ENCODE results near the gene KLHL34. TPM values are rescaled to one million over a fixed set of nuclear protein-coding genes. Genes with fewer than 3 reads are reported as not detected.
A peak's percentile ranks its signal among the peaks of the same experiment; 100 is the strongest.

The KLHL34 gene
- total and polyA plus RNA-seq, 4 donors: 0.11 to 0.67 (median 0.42) TPM

- H3K4me1 ChIP-seq (ENCODE audit: control insufficient read depth, insufficient read depth, low read length): peaks cover 18% of the 10 kb centered on the region
- H3K27ac ChIP-seq (ENCODE audit: low read depth, low read length): no peak overlapping the region
- H3K4me3 ChIP-seq (ENCODE audit: low read depth, low read length): no peak overlapping the region
- WGBS (ENCODE audit: insufficient coverage): 63% methylated on average over 57 of the region's 57 CpGs
- peaks cover 20% of the 10 kb centered on the region for H3K27me3 ChIP-seq (ENCODE audit: control insufficient read depth, insufficient read depth, low read length)
- no peaks in the 10 kb centered on the region for H3K9me3 ChIP-seq (ENCODE audit: control insufficient read depth, insufficient read depth, low read length)
- peaks cover 19% of the 10 kb centered on the region for H3K36me3 ChIP-seq (ENCODE audit: control insufficient read depth, insufficient read depth, low read length)
- no peak for DNase-seq (ENCODE audit: low read depth in 4 of 6, low spot score in 6 of 6)
These were observed 595 bp downstream of the KLHL34 start for GRCh38 chrX:21657318-21658151.

GRCh38 chrX:21656587-21657317 is 1.4 kb downstream of the KLHL34 start:
- Histone ChIP-seq H3K27ac (ENCODE audit: low read depth, low read length) (no peak overlapping the region), H3K4me1 (ENCODE audit: control insufficient read depth, insufficient read depth, low read length) (peaks cover 18% of the 10 kb centered on the region), H3K9me3 (ENCODE audit: control insufficient read depth, insufficient read depth, low read length) (no peaks in the 10 kb centered on the region), H3K36me3 (ENCODE audit: control insufficient read depth, insufficient read depth, low read length) (peaks cover 19% of the 10 kb centered on the region), H3K27me3 (ENCODE audit: control insufficient read depth, insufficient read depth, low read length) (peaks cover 20% of the 10 kb centered on the region), H3K4me3 (ENCODE audit: low read depth, low read length) (no peak overlapping the region)
- no peak for DNase-seq (ENCODE audit: low read depth in 4 of 6, low spot score in 6 of 6)
- 62% methylated on average over 59 of the region's 61 CpGs for WGBS (ENCODE audit: insufficient coverage)

- Histone ChIP-seq H3K27me3 (ENCODE audit: control insufficient read depth, insufficient read depth, low read length) (peaks cover 20% of the 10 kb centered on the region), H3K36me3 (ENCODE audit: control insufficient read depth, insufficient read depth, low read length) (peaks cover 19% of the 10 kb centered on the region), H3K4me1 (ENCODE audit: control insufficient read depth, insufficient read depth, low read length) (peaks cover 18% of the 10 kb centered on the region), H3K9me3 (ENCODE audit: control insufficient read depth, insufficient read depth, low read length) (no peaks in the 10 kb centered on the region), H3K4me3 (ENCODE audit: low read depth, low read length) (no peak overlapping the region), H3K27ac (ENCODE audit: low read depth, low read length) (no peak overlapping the region)
- no peak for DNase-seq (ENCODE audit: low read depth in 4 of 6, low spot score in 6 of 6)
- WGBS (ENCODE audit: insufficient coverage): 41% methylated on average over 74 of the region's 76 CpGs
These were observed 2.1 kb downstream of the KLHL34 start for GRCh38 chrX:21655901-21656586.

DNA sequence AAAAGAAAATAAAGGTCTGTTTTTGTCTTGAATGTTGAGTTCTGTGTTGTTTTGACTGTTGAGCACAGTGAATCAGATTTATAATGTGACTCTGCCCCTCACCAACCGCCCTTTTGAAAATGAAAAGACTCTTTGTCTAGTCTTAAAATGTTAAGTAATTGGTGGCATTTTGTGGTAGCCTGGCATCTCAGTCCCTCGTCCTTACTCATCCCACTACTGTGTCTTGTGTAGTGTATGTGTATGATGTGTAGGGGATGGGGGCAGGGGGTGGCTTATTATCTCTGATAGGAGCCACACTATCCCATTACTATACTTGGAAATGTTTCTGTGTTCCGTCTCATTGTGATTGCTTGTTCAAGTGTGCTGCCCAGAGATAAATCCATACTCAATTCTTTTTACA is 12.2 kb downstream of the KLHL34 start:
- peak overlapping the region; percentile 53 for H3K27ac ChIP-seq (ENCODE audit: low read depth, low read length)
- DNase-seq (ENCODE audit: low read depth in 4 of 6, low spot score in 6 of 6): peak in 1 of 6 donors; percentile 9

DNA sequence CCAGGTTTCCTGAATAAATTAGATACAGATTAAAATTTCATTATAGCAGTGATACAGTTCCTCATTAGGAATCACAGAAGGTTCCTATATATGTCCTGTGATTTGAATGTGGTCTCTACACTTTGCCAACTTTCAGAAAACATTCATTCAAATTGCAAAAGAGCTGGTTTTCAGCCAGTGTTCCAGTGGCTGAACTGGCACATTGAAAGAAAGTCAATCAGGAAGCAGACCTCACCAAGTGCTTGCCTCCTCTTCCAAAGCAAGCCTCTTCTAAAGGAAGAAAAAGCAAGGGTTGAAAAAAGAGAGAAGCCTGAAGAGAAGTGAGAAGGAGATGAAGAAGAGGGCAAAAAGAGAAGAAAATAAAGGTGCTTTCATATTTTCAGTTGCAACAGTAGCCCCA is 12.7 kb downstream of the KLHL34 start:
- H3K27ac ChIP-seq (ENCODE audit: low read depth, low read length): peak overlapping the region; percentile 53
- H3K9me3 ChIP-seq (ENCODE audit: control insufficient read depth, insufficient read depth, low read length): no peaks in the 10 kb centered on the region
- H3K4me3 ChIP-seq (ENCODE audit: low read depth, low read length): no peak overlapping the region
- H3K27me3 ChIP-seq (ENCODE audit: control insufficient read depth, insufficient read depth, low read length): peaks cover 2% of the 10 kb centered on the region
- H3K4me1 ChIP-seq (ENCODE audit: control insufficient read depth, insufficient read depth, low read length): no peaks in the 10 kb centered on the region
- no peaks in the 10 kb centered on the region for H3K36me3 ChIP-seq (ENCODE audit: control insufficient read depth, insufficient read depth, low read length)
- peak in 2 of 6 donors; percentile 23 to 35 for DNase-seq (ENCODE audit: low read depth in 4 of 6, low spot score in 6 of 6)

More for the DNA sequence above, 12.2 kb downstream of the KLHL34 start:
- no CpG with 5 or more reads among the region's 3 CpGs for WGBS (ENCODE audit: insufficient coverage)
- H3K27me3 ChIP-seq (ENCODE audit: control insufficient read depth, insufficient read depth, low read length): peaks cover 2% of the 10 kb centered on the region
- no peak overlapping the region for H3K4me3 ChIP-seq (ENCODE audit: low read depth, low read length)
- no peaks in the 10 kb centered on the region for H3K4me1 ChIP-seq (ENCODE audit: control insufficient read depth, insufficient read depth, low read length)
- no peaks in the 10 kb centered on the region for H3K36me3 ChIP-seq (ENCODE audit: control insufficient read depth, insufficient read depth, low read length)
- H3K9me3 ChIP-seq (ENCODE audit: control insufficient read depth, insufficient read depth, low read length): no peaks in the 10 kb centered on the region

DNA sequence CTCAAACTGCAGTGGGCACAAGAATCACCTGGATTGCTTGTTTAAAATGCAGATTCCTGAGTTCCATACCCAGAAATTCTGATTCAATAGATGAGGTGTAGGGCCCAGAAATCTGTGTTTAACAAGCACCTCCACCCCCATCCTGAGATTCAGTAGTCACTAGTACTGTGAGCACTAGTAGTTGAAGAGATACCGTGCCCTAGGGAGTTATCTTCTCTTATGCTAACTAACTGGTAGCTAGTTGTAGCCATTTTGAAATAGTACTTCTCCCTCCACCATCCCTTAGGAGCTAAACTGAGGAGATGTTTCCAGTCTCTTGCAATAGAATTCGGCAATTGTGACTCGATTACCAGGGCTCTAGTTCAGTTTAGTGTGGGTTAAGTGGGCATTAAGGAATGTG is 18.4 kb downstream of the KLHL34 start:
- peaks cover 5% of the 10 kb centered on the region for H3K27me3 ChIP-seq (ENCODE audit: control insufficient read depth, insufficient read depth, low read length)
- 100% methylated on average over 1 of the region's 3 CpGs for WGBS (ENCODE audit: insufficient coverage)

DNA sequence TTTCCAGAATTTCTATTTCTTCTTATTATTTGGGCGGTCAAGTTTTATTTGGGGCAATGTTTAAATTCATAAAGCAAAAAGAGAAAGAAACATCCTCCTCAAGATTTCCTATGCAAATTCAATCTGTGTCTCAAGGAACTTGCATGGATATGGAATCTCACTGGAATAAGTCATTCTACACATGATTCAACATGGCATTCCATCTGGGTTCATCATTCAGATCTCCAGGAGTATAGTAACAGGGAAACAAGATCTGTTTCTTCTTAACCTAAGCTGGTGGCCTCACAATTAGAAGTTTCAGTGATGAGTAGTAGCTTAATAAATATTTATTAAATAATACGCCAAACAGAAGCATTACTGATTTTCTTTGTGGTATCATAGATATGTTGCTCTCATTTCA is 19.8 kb downstream of the KLHL34 start:
- no CpG with 5 or more reads among the region's 2 CpGs for WGBS (ENCODE audit: insufficient coverage)
- H3K27me3 ChIP-seq (ENCODE audit: control insufficient read depth, insufficient read depth, low read length): peaks cover 5% of the 10 kb centered on the region
- no peak overlapping the region for H3K4me3 ChIP-seq (ENCODE audit: low read depth, low read length)

More for the DNA sequence above, 18.4 kb downstream of the KLHL34 start:
- no peak overlapping the region for H3K27ac ChIP-seq (ENCODE audit: low read depth, low read length)
- no peaks in the 10 kb centered on the region for H3K9me3 ChIP-seq (ENCODE audit: control insufficient read depth, insufficient read depth, low read length)
- no peak for DNase-seq (ENCODE audit: low read depth in 4 of 6, low spot score in 6 of 6)
- no peak overlapping the region for H3K4me3 ChIP-seq (ENCODE audit: low read depth, low read length)
- H3K4me1 ChIP-seq (ENCODE audit: control insufficient read depth, insufficient read depth, low read length): no peaks in the 10 kb centered on the region
- no peaks in the 10 kb centered on the region for H3K36me3 ChIP-seq (ENCODE audit: control insufficient read depth, insufficient read depth, low read length)

GRCh38 chrX:21632027-21632426 is 26.1 kb downstream of the KLHL34 start:
- 18% methylated on average over 2 of the region's 2 CpGs for WGBS (ENCODE audit: insufficient coverage)
- H3K27ac ChIP-seq (ENCODE audit: low read depth, low read length): no peak overlapping the region

More for the DNA sequence above, 19.8 kb downstream of the KLHL34 start:
- DNase-seq (ENCODE audit: low read depth in 4 of 6, low spot score in 6 of 6): no peak
- Histone ChIP-seq H3K36me3 (ENCODE audit: control insufficient read depth, insufficient read depth, low read length) (no peaks in the 10 kb centered on the region), H3K27ac (ENCODE audit: low read depth, low read length) (no peak overlapping the region), H3K4me1 (ENCODE audit: control insufficient read depth, insufficient read depth, low read length) (no peaks in the 10 kb centered on the region), H3K9me3 (ENCODE audit: control insufficient read depth, insufficient read depth, low read length) (no peaks in the 10 kb centered on the region)

GRCh38 chrX:21623778-21624501 is 34.2 kb downstream of the KLHL34 start:
- no peaks in the 10 kb centered on the region for H3K9me3 ChIP-seq (ENCODE audit: control insufficient read depth, insufficient read depth, low read length)
- H3K4me1 ChIP-seq (ENCODE audit: control insufficient read depth, insufficient read depth, low read length): no peaks in the 10 kb centered on the region
- no peaks in the 10 kb centered on the region for H3K36me3 ChIP-seq (ENCODE audit: control insufficient read depth, insufficient read depth, low read length)
- no peak overlapping the region for H3K27ac ChIP-seq (ENCODE audit: low read depth, low read length)
- no peaks in the 10 kb centered on the region for H3K27me3 ChIP-seq (ENCODE audit: control insufficient read depth, insufficient read depth, low read length)
- no peak overlapping the region for H3K4me3 ChIP-seq (ENCODE audit: low read depth, low read length)
- DNase-seq (ENCODE audit: low read depth in 4 of 6, low spot score in 6 of 6): no peak

More at GRCh38 chrX:21632027-21632426, 26.1 kb downstream of the KLHL34 start:
- H3K9me3 ChIP-seq (ENCODE audit: control insufficient read depth, insufficient read depth, low read length): no peaks in the 10 kb centered on the region
- H3K27me3 ChIP-seq (ENCODE audit: control insufficient read depth, insufficient read depth, low read length): no peaks in the 10 kb centered on the region
- peak in 5 of 6 donors; percentile 22 to 83 (median 52) for DNase-seq (ENCODE audit: low read depth in 4 of 6, low spot score in 6 of 6)
- no peak overlapping the region for H3K4me3 ChIP-seq (ENCODE audit: low read depth, low read length)
- no peaks in the 10 kb centered on the region for H3K36me3 ChIP-seq (ENCODE audit: control insufficient read depth, insufficient read depth, low read length)
- no peaks in the 10 kb centered on the region for H3K4me1 ChIP-seq (ENCODE audit: control insufficient read depth, insufficient read depth, low read length)

Measured in spinal cord (tissue), 10 donors.